Measurements from ENCODE around the gene MAML2.
A peak's percentile ranks its signal among the peaks of the same experiment; 100 is the strongest.

The MAML2 gene

DNA sequence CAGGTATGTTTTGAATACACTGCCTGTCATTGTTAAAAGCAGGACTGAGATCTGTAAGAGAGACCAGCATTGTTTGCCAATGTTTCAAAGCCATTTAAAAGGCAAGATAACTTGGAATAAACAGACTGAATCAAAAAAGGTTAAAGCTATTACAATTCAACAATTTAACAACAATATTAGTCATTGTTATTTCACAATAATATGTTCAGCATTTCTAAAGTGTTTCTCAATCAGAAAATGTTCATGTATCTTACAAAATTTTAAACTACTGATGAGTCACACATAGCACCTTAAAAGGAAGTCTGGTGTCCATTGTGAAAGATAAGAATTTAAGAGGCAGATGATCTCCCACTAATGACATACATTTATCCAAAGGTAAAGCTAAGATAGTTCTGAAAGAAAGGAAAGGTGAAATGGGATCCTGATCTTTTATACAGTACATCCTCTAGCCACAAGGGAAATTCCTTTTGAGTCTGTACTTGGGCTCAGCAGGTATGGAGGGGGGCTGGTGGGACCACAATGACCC lies 79.7 kb downstream of the MAML2 start:
- Histone ChIP-seq H3K36me3 (ENCODE audit: control insufficient read depth, insufficient read depth, low read length) (no peaks in the 10 kb centered on the region), H3K9ac (ENCODE audit: low read length) (no peak overlapping the region), H3K4ac (ENCODE audit: low read depth, low read length) (no peak overlapping the region), H4K5ac (ENCODE audit: low read length) (no peak overlapping the region), H3K27me3 (ENCODE audit: insufficient read depth, low read length, poor library complexity) (no peaks in the 10 kb centered on the region), H3K56ac (ENCODE audit: low read length) (no peak overlapping the region), H3K4me2 (ENCODE audit: low read length) (no peak overlapping the region), H3K79me1 (ENCODE audit: low read length) (no peaks in the 10 kb centered on the region), H3K79me2 (ENCODE audit: control insufficient read depth, insufficient read depth, low read length) (no peaks in the 10 kb centered on the region), H2AK5ac (ENCODE audit: low read length) (no peak overlapping the region), H2BK15ac (replicated peaks; ENCODE audit: low read depth) (no peak overlapping the region), H4K8ac (ENCODE audit: low read depth, low read length) (no peak overlapping the region), H3K4me3 (ENCODE audit: low read length) (no peak overlapping the region), H3K18ac (ENCODE audit: low read length) (no peak overlapping the region), H2BK5ac (ENCODE audit: low read length) (no peak overlapping the region), H3K27ac (ENCODE audit: low read depth, low read length) (no peak overlapping the region), H3K4me1 (ENCODE audit: control insufficient read depth, low read depth, low read length) (no peaks in the 10 kb centered on the region), H2BK120ac (ENCODE audit: low read depth, low read length) (no peak overlapping the region), H3K23ac (ENCODE audit: low read length) (no peak overlapping the region)
- DNase-seq = no peak

DNA sequence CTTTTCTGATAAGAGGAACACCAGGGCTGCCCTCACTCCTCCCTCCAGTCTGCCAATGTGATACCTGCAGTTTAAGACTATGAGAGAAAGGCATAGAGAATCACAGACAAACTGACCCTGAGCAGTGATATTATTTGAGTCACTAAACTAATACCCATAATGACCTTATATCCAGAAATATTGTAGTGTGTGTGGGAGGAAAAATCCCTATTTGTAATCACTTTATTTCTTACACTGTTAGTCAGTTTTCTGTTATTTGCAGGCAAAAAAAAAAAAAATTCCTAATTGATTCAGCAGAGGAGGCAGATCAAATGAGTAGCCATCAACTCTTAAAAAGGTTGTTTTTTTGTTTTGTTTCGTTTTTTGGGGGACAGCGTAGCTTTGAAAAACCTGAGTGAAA lies 82.5 kb downstream of the MAML2 start:
- no CpG with 5 or more reads among the region's 2 CpGs for WGBS (ENCODE audit: extremely low coverage, insufficient coverage, low lambda C conversion rate)
- Histone ChIP-seq H3K23ac (ENCODE audit: low read length) (no peak overlapping the region), H2BK120ac (ENCODE audit: low read depth, low read length) (no peak overlapping the region), H2BK15ac (replicated peaks; ENCODE audit: low read depth) (no peak overlapping the region), H3K36me3 (ENCODE audit: control insufficient read depth, insufficient read depth, low read length) (no peaks in the 10 kb centered on the region), H3K79me2 (ENCODE audit: control insufficient read depth, insufficient read depth, low read length) (no peaks in the 10 kb centered on the region), H3K4me2 (ENCODE audit: low read length) (no peak overlapping the region), H3K9ac (ENCODE audit: low read length) (no peak overlapping the region), H3K27ac (ENCODE audit: low read depth, low read length) (no peak overlapping the region), H3K4ac (ENCODE audit: low read depth, low read length) (no peak overlapping the region), H3K4me1 (ENCODE audit: control insufficient read depth, low read depth, low read length) (no peaks in the 10 kb centered on the region), H4K8ac (ENCODE audit: low read depth, low read length) (no peak overlapping the region), H3K27me3 (ENCODE audit: insufficient read depth, low read length, poor library complexity) (no peaks in the 10 kb centered on the region), H3K4me3 (ENCODE audit: low read length) (no peak overlapping the region), H3K56ac (ENCODE audit: low read length) (no peak overlapping the region), H2BK5ac (ENCODE audit: low read length) (no peak overlapping the region), H3K18ac (ENCODE audit: low read length) (no peak overlapping the region), H3K79me1 (ENCODE audit: low read length) (no peaks in the 10 kb centered on the region), H2AK5ac (ENCODE audit: low read length) (no peak overlapping the region), H4K5ac (ENCODE audit: low read length) (no peak overlapping the region)
- no peak for DNase-seq

DNA sequence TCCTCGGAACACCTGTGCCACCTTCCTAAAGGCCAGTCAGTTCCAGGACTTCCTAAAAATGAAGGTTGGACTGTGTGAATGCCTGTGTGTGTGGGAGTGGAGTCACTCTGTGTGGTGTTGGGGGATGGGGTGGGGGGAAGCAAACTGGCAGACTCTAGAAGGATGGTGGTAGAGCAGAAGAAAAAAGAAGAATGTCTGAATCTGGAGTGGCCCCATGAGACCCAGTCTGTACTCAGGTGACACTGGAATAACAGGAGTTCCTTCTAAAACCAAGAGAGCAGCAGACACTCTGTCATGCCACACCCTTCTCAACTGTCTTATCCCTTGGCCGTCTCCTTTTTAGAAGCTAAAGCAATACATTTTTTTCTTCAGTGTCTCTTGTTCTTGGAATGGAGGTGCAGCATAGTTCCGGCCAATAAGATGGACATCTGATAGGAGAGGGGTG lies 82.9 kb downstream of the MAML2 start:
- no peaks in the 10 kb centered on the region for H3K4me1 ChIP-seq (ENCODE audit: control insufficient read depth, low read depth, low read length)
- H4K8ac ChIP-seq (ENCODE audit: low read depth, low read length) = no peak overlapping the region
- DNase-seq = no peak
- no peak overlapping the region for H3K18ac ChIP-seq (ENCODE audit: low read length)
- H3K9ac ChIP-seq (ENCODE audit: low read length) = no peak overlapping the region
- H3K79me2 ChIP-seq (ENCODE audit: control insufficient read depth, insufficient read depth, low read length) = no peaks in the 10 kb centered on the region
- WGBS (ENCODE audit: extremely low coverage, insufficient coverage, low lambda C conversion rate) = no CpG with 5 or more reads among the region's 3 CpGs
- no peak overlapping the region for H3K4ac ChIP-seq (ENCODE audit: low read depth, low read length)
- no peak overlapping the region for H3K4me3 ChIP-seq (ENCODE audit: low read length)
- no peaks in the 10 kb centered on the region for H3K79me1 ChIP-seq (ENCODE audit: low read length)
- H3K4me2 ChIP-seq (ENCODE audit: low read length) = no peak overlapping the region
- no peaks in the 10 kb centered on the region for H3K27me3 ChIP-seq (ENCODE audit: insufficient read depth, low read length, poor library complexity)
- H2BK5ac ChIP-seq (ENCODE audit: low read length) = no peak overlapping the region
- no peak overlapping the region for H3K23ac ChIP-seq (ENCODE audit: low read length)
- no peak overlapping the region for H3K56ac ChIP-seq (ENCODE audit: low read length)
- H3K36me3 ChIP-seq (ENCODE audit: control insufficient read depth, insufficient read depth, low read length) = no peaks in the 10 kb centered on the region
- H2BK120ac ChIP-seq (ENCODE audit: low read depth, low read length) = no peak overlapping the region
- H4K5ac ChIP-seq (ENCODE audit: low read length) = no peak overlapping the region
- no peak overlapping the region for H2AK5ac ChIP-seq (ENCODE audit: low read length)
- H3K27ac ChIP-seq (ENCODE audit: low read depth, low read length) = no peak overlapping the region
- H2BK15ac ChIP-seq (replicated peaks; ENCODE audit: low read depth) = no peak overlapping the region

DNA sequence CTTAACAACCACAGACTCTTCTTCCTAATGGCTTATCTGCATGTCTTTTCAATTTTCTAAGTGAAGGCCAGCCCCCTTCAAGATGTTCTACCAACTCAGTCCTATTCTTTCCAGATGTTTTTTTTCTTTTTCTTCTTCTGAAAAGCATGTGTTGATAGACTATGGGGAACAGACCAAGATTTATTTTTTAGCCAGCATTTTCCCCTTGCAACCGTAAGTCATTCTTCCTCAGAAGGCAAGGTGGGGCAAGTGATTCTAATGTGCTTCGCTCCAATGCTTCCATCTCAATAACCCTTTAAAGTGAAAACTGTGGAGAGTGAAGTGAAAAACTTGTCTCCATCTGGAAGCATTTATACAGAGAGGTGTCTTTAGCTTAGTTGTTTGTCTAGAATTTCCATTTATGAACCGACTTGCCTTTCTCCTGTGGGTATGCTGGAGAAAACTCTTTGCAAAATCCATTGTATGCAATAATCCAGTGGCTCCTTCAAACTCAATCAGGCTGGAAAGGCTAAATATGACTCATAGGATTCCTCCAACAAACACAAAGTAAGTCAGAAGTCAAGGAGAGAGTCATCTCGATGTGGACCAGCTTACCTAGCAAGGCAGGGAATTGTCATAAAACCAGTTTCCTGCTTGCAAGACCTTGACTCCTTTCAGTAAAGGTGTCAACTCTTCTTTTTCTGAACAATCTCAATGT lies 83.7 kb downstream of the MAML2 start:
- no peak overlapping the region for H3K4ac ChIP-seq (ENCODE audit: low read depth, low read length)
- no CpG with 5 or more reads among the region's 4 CpGs for WGBS (ENCODE audit: extremely low coverage, insufficient coverage, low lambda C conversion rate)
- no peak overlapping the region for H4K5ac ChIP-seq (ENCODE audit: low read length)
- no peaks in the 10 kb centered on the region for H3K79me2 ChIP-seq (ENCODE audit: control insufficient read depth, insufficient read depth, low read length)
- no peak overlapping the region for H3K4me3 ChIP-seq (ENCODE audit: low read length)
- H2BK15ac ChIP-seq (replicated peaks; ENCODE audit: low read depth) = no peak overlapping the region
- no peaks in the 10 kb centered on the region for H3K27me3 ChIP-seq (ENCODE audit: insufficient read depth, low read length, poor library complexity)
- H3K56ac ChIP-seq (ENCODE audit: low read length) = no peak overlapping the region
- no peaks in the 10 kb centered on the region for H3K79me1 ChIP-seq (ENCODE audit: low read length)
- H3K27ac ChIP-seq (ENCODE audit: low read depth, low read length) = no peak overlapping the region
- no peak overlapping the region for H2BK120ac ChIP-seq (ENCODE audit: low read depth, low read length)
- no peak overlapping the region for H2BK5ac ChIP-seq (ENCODE audit: low read length)
- H3K9ac ChIP-seq (ENCODE audit: low read length) = no peak overlapping the region
- DNase-seq = peak; percentile 75
- H2AK5ac ChIP-seq (ENCODE audit: low read length) = no peak overlapping the region
- H3K36me3 ChIP-seq (ENCODE audit: control insufficient read depth, insufficient read depth, low read length) = no peaks in the 10 kb centered on the region
- no peak overlapping the region for H3K18ac ChIP-seq (ENCODE audit: low read length)
- no peak overlapping the region for H3K4me2 ChIP-seq (ENCODE audit: low read length)
- H3K23ac ChIP-seq (ENCODE audit: low read length) = no peak overlapping the region
- H4K8ac ChIP-seq (ENCODE audit: low read depth, low read length) = no peak overlapping the region
- H3K4me1 ChIP-seq (ENCODE audit: control insufficient read depth, low read depth, low read length) = no peaks in the 10 kb centered on the region

DNA sequence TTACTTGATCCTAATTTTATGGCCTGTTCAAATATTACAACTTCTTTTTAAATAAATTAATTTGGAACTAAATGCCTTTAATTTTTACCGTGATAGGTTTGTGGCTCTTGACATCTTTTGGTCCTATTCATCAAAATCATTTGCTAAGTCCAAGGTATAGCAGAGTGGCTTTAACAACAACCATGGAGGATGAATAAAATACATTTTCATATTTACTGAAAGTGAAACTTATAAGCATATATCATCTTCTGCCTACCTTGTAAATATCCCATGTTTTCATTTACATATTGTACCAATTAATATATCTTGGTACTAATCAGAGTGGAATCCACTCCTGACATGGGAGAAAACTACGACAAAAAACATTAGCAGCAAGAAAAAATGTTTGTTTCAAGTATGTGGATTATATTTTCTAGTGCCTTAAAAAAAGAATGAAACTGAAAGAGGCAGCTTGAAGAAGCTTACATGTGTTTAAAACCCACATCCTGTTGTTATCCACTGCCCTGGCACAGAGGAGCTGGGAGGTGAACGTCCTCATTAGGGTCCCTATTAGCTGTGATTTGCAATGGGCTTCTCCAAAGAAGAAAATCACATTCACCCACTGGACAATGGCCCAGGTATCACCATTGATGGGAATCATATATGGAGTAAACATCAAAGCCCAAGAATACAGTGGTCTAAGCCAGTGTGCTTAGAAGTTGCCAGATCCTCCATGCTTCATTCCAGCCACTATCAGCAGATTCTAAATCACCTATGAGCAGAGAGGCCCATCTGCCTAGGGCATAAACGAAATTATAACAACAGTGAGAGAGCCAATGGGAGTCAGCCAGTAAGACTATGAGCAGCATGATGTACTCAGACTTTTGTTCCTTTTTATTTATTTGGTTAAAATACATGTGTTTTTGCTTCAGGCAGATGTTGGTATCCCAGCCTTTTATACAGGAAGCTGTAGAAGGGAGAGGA lies 84.7 kb downstream of the MAML2 start:
- no CpG with 5 or more reads among the region's 4 CpGs for WGBS (ENCODE audit: extremely low coverage, insufficient coverage, low lambda C conversion rate)
- Histone ChIP-seq H3K36me3 (ENCODE audit: control insufficient read depth, insufficient read depth, low read length) (no peaks in the 10 kb centered on the region), H3K18ac (ENCODE audit: low read length) (peak overlapping the region; percentile 30), H4K8ac (ENCODE audit: low read depth, low read length) (no peak overlapping the region), H3K27me3 (ENCODE audit: insufficient read depth, low read length, poor library complexity) (no peaks in the 10 kb centered on the region), H3K23ac (ENCODE audit: low read length) (no peak overlapping the region), H2BK120ac (ENCODE audit: low read depth, low read length) (peak overlapping the region; percentile 45), H3K9ac (ENCODE audit: low read length) (no peak overlapping the region), H3K79me1 (ENCODE audit: low read length) (no peaks in the 10 kb centered on the region), H3K4me1 (ENCODE audit: control insufficient read depth, low read depth, low read length) (no peaks in the 10 kb centered on the region), H2BK5ac (ENCODE audit: low read length) (no peak overlapping the region), H2BK15ac (replicated peaks; ENCODE audit: low read depth) (no peak overlapping the region), H2AK5ac (ENCODE audit: low read length) (no peak overlapping the region), H3K4me2 (ENCODE audit: low read length) (no peak overlapping the region), H3K4me3 (ENCODE audit: low read length) (no peak overlapping the region), H3K56ac (ENCODE audit: low read length) (no peak overlapping the region), H4K5ac (ENCODE audit: low read length) (no peak overlapping the region), H3K79me2 (ENCODE audit: control insufficient read depth, insufficient read depth, low read length) (no peaks in the 10 kb centered on the region), H3K4ac (ENCODE audit: low read depth, low read length) (no peak overlapping the region), H3K27ac (ENCODE audit: low read depth, low read length) (no peak overlapping the region)
- no peak for DNase-seq
